Body of pancreas (tissue), 4 donors: ENCODE results near the gene SERINC2. TPM values are rescaled to one million over a fixed set of nuclear protein-coding genes. Genes with fewer than 3 reads are reported as not detected.

Experiments
- ATAC-seq: fragments of 150-250 bp; one replicate; pipeline ENCODE4 v1.9.1; 2016
- DNase-seq, 4 donors: peaks; one replicate each; pipeline ENCODE4 v3.0.0-alpha.2; 2019
- H3K27ac ChIP-seq, 4 donors: fragments of 200-600 bp; sonication (generic); 1 replicate in 3 of 4; 2 replicates in 1 of 4; pipeline versions ENCODE4 v1.5.1 to v1.6.1; 2016 to 2019; ENCODE audit warnings: mild to moderate bottlenecking in 1 of 4, mixed read lengths in 1 of 4, moderate library complexity in 1 of 4
- H3K27me3 ChIP-seq, 2 donors: fragments of 200-600 bp; sonication (generic); one replicate each; pipeline ENCODE4 v1.6.0; 2016; ENCODE audit warnings: mild to moderate bottlenecking in 1 of 2
- H3K36me3 ChIP-seq, 2 donors: fragments of 200-600 bp; sonication (generic); replicated peaks in 1 of 2; 2 replicates each; pipeline ENCODE4 v1.5.1; 2016; ENCODE audit warnings: low read depth in 2 of 2; ENCODE audit not compliant: insufficient read depth in 1 of 2
- H3K4me1 ChIP-seq: fragments of 200-600 bp; sonication (generic); one replicate; pipeline ENCODE4 v1.6.0; 2016
- H3K4me3 ChIP-seq, 2 donors: fragments of 200-600 bp; sonication (generic); 1 replicate in 1 of 2; 2 replicates in 1 of 2; pipeline ENCODE4 v1.5.1; 2016 to 2019
- H3K9me3 ChIP-seq, 3 donors: fragments of 200-600 bp; sonication (generic); 1 replicate in 2 of 3; 2 replicates in 1 of 3; pipeline ENCODE4 v1.5.1; 2016
- CTCF ChIP-seq, 7 experiments: fragments of 450-650 bp in 4 of 7; fragments of 200-600 bp in 3 of 7; sonication (generic) in 3 of 7; IDR thresholded peaks; one replicate each; pipeline ENCODE4 v1.5.1; 2016 to 2019; ENCODE audit warnings: antibody characterized with exemption in 7 of 7
- POLR2A ChIP-seq, 3 donors: fragments of 450-650 bp; IDR thresholded peaks; one replicate each; pipeline ENCODE4 v1.6.1; 2016; ENCODE audit warnings: antibody characterized with exemption in 3 of 3, mild to moderate bottlenecking in 2 of 3
- WGBS, 2 donors: methylation state at CpG; one replicate each; pipeline ENCODE4 v1.1.5; 2017; 5-methylcytosine and 5-hydroxymethylcytosine counted together
- intact Hi-C: fragments of 100-400 bp; cut with DNase I; formaldehyde crosslinking; loops from one replicate; pipeline ENCODE4 v1.15.1; 2023
- total RNA-seq, 2 donors: library from RNA; depleted of rRNA; stranded (reverse); fragments of >200 nt; gene quantifications; one replicate each; pipeline ENCODE4 v1.1.0, GENCODE V29; 2016

SERINC2 gene
- total RNA-seq, 2 donors from 2014 or later: 14.5 to 41.2 TPM

GRCh38 chr1:31425301-31426081, 12.5 kb downstream of the SERINC2 start:
- intact Hi-C loops: loop anchor here (10.0 kb wide), 1 partner anchor 119 kb away; no protein-coding TSS in a partner anchor
- Histone ChIP-seq H3K27ac (no peak overlapping the region), H3K27me3 (no peaks in the 10 kb centered on the region), H3K4me1 (peaks cover 4% of the 10 kb centered on the region), H3K9me3 (no peaks in the 10 kb centered on the region), H3K4me3 (no peak overlapping the region), H3K36me3 (no peaks in the 10 kb centered on the region)
- DNase-seq: no peak
- WGBS, 2 donors: 82 to 85% methylated on average over 20 to 28 of the region's 28 CpGs
- TF ChIP-seq POLR2A (IDR thresholded peaks at IDR 0.05) (no peak), CTCF (IDR thresholded peaks at IDR 0.05) (no peak)
- no peak for ATAC-seq

GRCh38 chr1:31426249-31426922, 13.4 kb downstream of the SERINC2 start:
- H3K36me3 ChIP-seq: no peaks in the 10 kb centered on the region
- ATAC-seq: no peak
- WGBS, 2 donors: 78 to 82% methylated on average over 14 of the region's 14 CpGs
- no peak overlapping the region for H3K4me3 ChIP-seq
- H3K9me3 ChIP-seq: no peaks in the 10 kb centered on the region
- no peak overlapping the region for H3K27ac ChIP-seq
- no peak for TF ChIP-seq CTCF (IDR thresholded peaks at IDR 0.05)
- no peak for TF ChIP-seq POLR2A (IDR thresholded peaks at IDR 0.05)
- no peak for DNase-seq
- H3K4me1 ChIP-seq: peaks cover 4% of the 10 kb centered on the region
- no peaks in the 10 kb centered on the region for H3K27me3 ChIP-seq
- intact Hi-C loops: loop anchor here (10.0 kb wide), 1 partner anchor 118 kb away; no protein-coding TSS in a partner anchor

GRCh38 chr1:31427322-31427721, 14.3 kb downstream of the SERINC2 start:
- intact Hi-C loops: loop anchor here (10.0 kb wide), 1 partner anchor 117 kb away; no protein-coding TSS in a partner anchor
- H3K4me1 ChIP-seq: peaks cover 3% of the 10 kb centered on the region
- ATAC-seq: no peak
- no peaks in the 10 kb centered on the region for H3K9me3 ChIP-seq
- no peak overlapping the region for H3K4me3 ChIP-seq
- no peaks in the 10 kb centered on the region for H3K36me3 ChIP-seq
- H3K27ac ChIP-seq: no peak overlapping the region
- 90 to 96% methylated on average over 4 of the region's 4 CpGs for WGBS, 2 donors
- H3K27me3 ChIP-seq: no peaks in the 10 kb centered on the region
- no peak for DNase-seq
- TF ChIP-seq CTCF (IDR thresholded peaks at IDR 0.05): no peak
- TF ChIP-seq POLR2A (IDR thresholded peaks at IDR 0.05): no peak

GRCh38 chr1:31428436-31429221, 15.6 kb downstream of the SERINC2 start:
- DNase-seq: no peak
- no peaks in the 10 kb centered on the region for H3K9me3 ChIP-seq
- no peak for ATAC-seq
- H3K27me3 ChIP-seq: no peaks in the 10 kb centered on the region
- no peaks in the 10 kb centered on the region for H3K4me1 ChIP-seq
- TF ChIP-seq CTCF (IDR thresholded peaks at IDR 0.05) (no peak), POLR2A (IDR thresholded peaks at IDR 0.05) (no peak)
- 92% methylated on average over 7 to 12 of the region's 12 CpGs for WGBS, 2 donors
- H3K36me3 ChIP-seq: no peaks in the 10 kb centered on the region
- no peak overlapping the region for H3K4me3 ChIP-seq
- no peak overlapping the region for H3K27ac ChIP-seq
- intact Hi-C loops: loop anchor here (10.0 kb wide), 1 partner anchor 116 kb away; no protein-coding TSS in a partner anchor
